K562 (cell line): ENCODE results near the gene AGPAT3. TPM values are rescaled to one million over a fixed set of nuclear protein-coding genes. Genes with fewer than 3 reads are reported as not detected.

Experiments
- BCOR ChIP-seq: fragments of 450-650 bp; IDR thresholded peaks from 2 replicates; pipeline ENCODE4 v1.6.1; 2016
- ESRRA ChIP-seq: fragments of 450-650 bp; IDR thresholded peaks from 2 replicates; pipeline ENCODE4 v1.6.1; 2014; ENCODE audit warnings: low read depth, mild to moderate bottlenecking, moderate library complexity, borderline replicate concordance
- FOS ChIP-seq: IDR thresholded peaks from 3 replicates; pipeline ENCODE4 v1.6.1; 2011; ENCODE audit not compliant: insufficient read length; ENCODE audit errors: extremely low read depth
- FOXM1 ChIP-seq, 2 experiments: fragments of 450-650 bp in 1 of 2; sonication (generic) in 1 of 2; formaldehyde crosslinking in 1 of 2; IDR thresholded peaks; 2 replicates each; pipeline versions ENCODE4 v1.6.1 to v1.9.0; 2017 to 2022; ENCODE audit warnings: low read depth in 2 of 2, mild to moderate bottlenecking in 2 of 2, missing genetic modification reagents in 1 of 2, moderate library complexity in 1 of 2
- SNIP1 ChIP-seq: fragments of 450-650 bp; IDR thresholded peaks from 2 replicates; pipeline ENCODE4 v1.7.1; 2017; ENCODE audit warnings: low read depth, mild to moderate bottlenecking
- SREBF1 ChIP-seq: fragments of 150-350 bp; IDR thresholded peaks from 2 replicates; pipeline ENCODE4 v1.6.1; 2014; ENCODE audit warnings: antibody characterized with exemption, low read depth, low read length, borderline replicate concordance
- TEAD4 ChIP-seq, 2 experiments: sonication (generic) in 1 of 2; formaldehyde crosslinking in 1 of 2; IDR thresholded peaks; 2 replicates each; pipeline versions ENCODE4 v1.6.1 to v1.8.0; 2012 to 2022; ENCODE audit warnings: borderline replicate concordance in 1 of 2, inconsistent platforms in 1 of 2, low read length in 1 of 2, mild to moderate bottlenecking in 1 of 2, missing genetic modification reagents in 1 of 2
- THAP12 ChIP-seq: fragments of 250-450 bp; sonication (Bioruptor Pico); IDR thresholded peaks from 2 replicates; pipeline ENCODE4 v1.9.0; 2021; ENCODE audit warnings: mild to moderate bottlenecking, inconsistent platforms
- THRB ChIP-seq: fragments of 450-650 bp; formaldehyde crosslinking; conservative IDR thresholded peaks from 2 replicates; pipeline ENCODE4 v1.4.0; 2022; ENCODE audit warnings: mild to moderate bottlenecking, missing genetic modification characterization
- ZKSCAN8 ChIP-seq: fragments of 200-800 bp; sonication (Bioruptor generic); IDR thresholded peaks from 2 replicates; pipeline ENCODE4 v1.6.1; 2016; ENCODE audit warnings: missing genetic modification characterization, missing compliant biosample characterization
- ZMIZ1 ChIP-seq, 2 experiments: fragments of 150-350 bp in 1 of 2; IDR thresholded peaks; 2 replicates each; pipeline ENCODE4 v1.6.1; 2012 to 2016; ENCODE audit warnings: low read depth in 2 of 2, low read length in 2 of 2, mild to moderate bottlenecking in 1 of 2, moderate library complexity in 1 of 2
- ZNF143 ChIP-seq: sonication (generic); formaldehyde crosslinking; IDR thresholded peaks from 2 replicates; pipeline ENCODE4 v1.9.0; 2022; ENCODE audit warnings: mild to moderate bottlenecking, missing genetic modification reagents
- ZNF507 ChIP-seq: conservative IDR thresholded peaks from 2 replicates; pipeline ENCODE4 v1.6.1; 2017; ENCODE audit warnings: missing genetic modification characterization, missing compliant biosample characterization
- polyA plus RNA-seq, 8 experiments: library from polyadenylated mRNA; depleted of rRNA in 4 of 8; stranded (reverse) in 5 of 8; unstranded in 3 of 8; fragments of >200 nt; fragmentation: Nextera tagmentation in 2 of 8; fragmentation: Illumina TruSeq in 1 of 8; extraction: Ambion mirVana in 2 of 8; extraction: Trizol in 1 of 8; gene quantifications; 2 replicates each; pipeline versions ENCODE4 v1.2.1 to v1.2.3, GENCODE V29; 2011 to 2014; ENCODE audit warnings: inconsistent platforms in 1 of 8, missing spikeins in 1 of 8
- total RNA-seq, 7 experiments: library from RNA; depleted of rRNA in 6 of 7; stranded (reverse); fragments of >200 nt in 6 of 7; fragmentation: Illumina TruSeq in 2 of 7; extraction: Trizol in 2 of 7; gene quantifications; 2 replicates each; pipeline versions ENCODE4 v1.2.1 to v1.2.3, GENCODE V29; 2011 to 2021; ENCODE audit warnings: low replicate concordance in 1 of 7

AGPAT3 gene
- total and polyA plus RNA-seq, 9 of the 15 experiments (the other 6 are each of a cell fraction or from before 2014, with no cell fraction given), result 1.5 to 88.4 (median 35.7) TPM

GRCh38 chr21:43835861-43836260 is 29.2 kb upstream of the AGPAT3 start (continued):
- TF ChIP-seq ZMIZ1 (IDR thresholded peaks at IDR 0.05; ENCODE audit: low read depth in 2 of 2, low read length in 2 of 2), result no peak
- no peak for TF ChIP-seq ESRRA
- no peak for TF ChIP-seq SREBF1
- no peak for TF ChIP-seq TEAD4 (IDR thresholded peaks at IDR 0.05; ENCODE audit: low read length)
- no peak for TF ChIP-seq TEAD4 (CRISPR knock-in tag; IDR thresholded peaks at IDR 0.05; ENCODE audit: borderline replicate concordance)
- no peak for TF ChIP-seq FOXM1 (IDR thresholded peaks at IDR 0.05; ENCODE audit: low read depth)
- no peak for TF ChIP-seq FOXM1 (CRISPR knock-in tag; IDR thresholded peaks at IDR 0.05; ENCODE audit: low read depth)
- TF ChIP-seq ZNF507, result no peak
- no peak for TF ChIP-seq BCOR
- no peak for TF ChIP-seq THAP12 (CRISPR knock-in tag)
- no peak for TF ChIP-seq FOS
- no peak for TF ChIP-seq THRB (CRISPR knock-in tag)
- no peak for TF ChIP-seq ZNF143 (CRISPR knock-in tag)
- TF ChIP-seq ZKSCAN8 (CRISPR knock-in tag), result no peak
- TF ChIP-seq SNIP1, result no peak
